T follicular helper cell (primary cell): ENCODE data around the gene DSCAM.

Experiments used
- DNase-seq: peaks from one replicate; pipeline ENCODE4 v3.0.0-alpha.2; 2020; ENCODE audit warnings: low read depth

The DSCAM gene

GRCh38 chr21:40540216-40540615 lies 306.7 kb downstream of the DSCAM start:
- DNase-seq: no peak

- DNase-seq: no peak
These were observed 312.1 kb downstream of the DSCAM start for GRCh38 chr21:40534886-40535285.

GRCh38 chr21:40531431-40532110 lies 315.4 kb downstream of the DSCAM start:
- DNase-seq: no peak

- no peak for DNase-seq
These were observed 315.9 kb downstream of the DSCAM start for GRCh38 chr21:40531016-40531415.

GRCh38 chr21:40517646-40518045 lies 329.3 kb downstream of the DSCAM start:
- DNase-seq: no peak

- DNase-seq: no peak
These were observed 330.6 kb downstream of the DSCAM start for GRCh38 chr21:40516335-40516734.

GRCh38 chr21:40512590-40512989 lies 334.4 kb downstream of the DSCAM start:
- DNase-seq: no peak

GRCh38 chr21:40507978-40508377 lies 339.0 kb downstream of the DSCAM start:
- no peak for DNase-seq

GRCh38 chr21:40505681-40506080 lies 341.3 kb downstream of the DSCAM start:
- DNase-seq: no peak

- no peak for DNase-seq
These were observed 341.7 kb downstream of the DSCAM start for GRCh38 chr21:40505244-40505643.

GRCh38 chr21:40504825-40505224 lies 342.1 kb downstream of the DSCAM start:
- DNase-seq: no peak

- DNase-seq: no peak
These were observed 350.8 kb downstream of the DSCAM start for GRCh38 chr21:40496116-40496515.

GRCh38 chr21:40490408-40490807 lies 356.6 kb downstream of the DSCAM start:
- no peak for DNase-seq

- no peak for DNase-seq
These were observed 358.0 kb downstream of the DSCAM start for GRCh38 chr21:40489001-40489400.

GRCh38 chr21:40481764-40482163 lies 365.2 kb downstream of the DSCAM start:
- DNase-seq: no peak

- DNase-seq: no peak
These were observed 372.4 kb downstream of the DSCAM start for GRCh38 chr21:40474513-40474912.

- DNase-seq: no peak
These were observed 374.9 kb downstream of the DSCAM start for GRCh38 chr21:40472013-40472412.

- no peak for DNase-seq
These were observed 375.9 kb downstream of the DSCAM start for GRCh38 chr21:40471103-40471502.

GRCh38 chr21:40466893-40467483 lies 380.0 kb downstream of the DSCAM start:
- no peak for DNase-seq

- no peak for DNase-seq
These were observed 381.6 kb downstream of the DSCAM start for GRCh38 chr21:40465382-40465781.

- no peak for DNase-seq
These were observed 383.8 kb downstream of the DSCAM start for GRCh38 chr21:40463176-40463575.

GRCh38 chr21:40461008-40461407 lies 385.9 kb downstream of the DSCAM start:
- DNase-seq: no peak

GRCh38 chr21:40457741-40458140 lies 389.2 kb downstream of the DSCAM start:
- no peak for DNase-seq

- DNase-seq: no peak
These were observed 392.9 kb downstream of the DSCAM start for GRCh38 chr21:40454057-40454456.
